Left cardiac atrium (tissue), 4 donors: Measurements from ENCODE around the gene NBPF6. TPM values are rescaled to one million over a fixed set of nuclear protein-coding genes. Genes with fewer than 3 reads are reported as not detected.
"Not testable (repeated sequence)": the region's sequence is repeated elsewhere in the genome, so short reads cannot be mapped to it uniquely, and the experiment has no call there.

Experiments
- ATAC-seq, 2 donors: fragments of 200-7000 bp; cut with Tn5 transposase; one replicate each; pipeline ENCODE4 v1.9.1; 2020; ENCODE audit warnings: mild to moderate bottlenecking in 2 of 2, moderate library complexity in 2 of 2
- DNase-seq: peaks from one replicate; pipeline ENCODE4 v3.0.0-alpha.2; 2020
- intact Hi-C, 2 donors: fragments of 100-400 bp; cut with DNase I; formaldehyde crosslinking; loops; one replicate each; pipeline versions ENCODE4 v1.14.1 to v1.15.1; 2022 to 2023
- total RNA-seq, 2 donors: library from RNA; stranded (reverse); fragmentation: NEBNext Ultra II Directional; extraction: Animal tissue kit (Norgen Biotek cat#: 25700); gene quantifications; one replicate each; pipeline ENCODE4 v1.2.1, GENCODE V29; 2021
- donor health status: DM: no; HTN: yes; CAD: no.
- donor health status: DM: no; HTN: yes; CAD: no; lungs with severe emphysema.
- donor health status: DM: yes; HTN: yes; CAD: no.
- donor health status: Dilated cardiomyopathy.

NBPF6 gene
- total RNA-seq, 2 donors from 2014 or later: not detected

DNA sequence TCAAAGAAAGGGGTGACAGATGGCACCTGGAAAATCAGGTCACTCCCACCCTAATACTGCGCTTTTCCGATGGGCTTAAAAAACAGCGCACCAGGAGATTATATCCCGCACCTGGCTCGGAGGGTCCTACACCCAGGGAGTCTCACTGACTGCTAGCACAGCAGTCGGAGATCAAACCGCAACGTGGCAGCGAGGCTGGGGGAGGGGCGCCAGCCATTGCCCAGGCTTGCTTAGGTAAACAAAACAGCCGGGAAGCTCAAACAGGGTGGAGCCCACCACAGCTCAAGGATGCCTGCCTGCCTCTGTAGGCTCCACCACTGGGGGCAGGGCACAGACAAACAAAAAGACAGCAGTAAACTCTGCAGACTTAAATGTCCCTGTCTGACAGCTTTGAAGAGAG, 36.6 kb downstream of the NBPF6 start:
- ATAC-seq, intact Hi-C loops, DNase-seq: not testable (repeated sequence)

DNA sequence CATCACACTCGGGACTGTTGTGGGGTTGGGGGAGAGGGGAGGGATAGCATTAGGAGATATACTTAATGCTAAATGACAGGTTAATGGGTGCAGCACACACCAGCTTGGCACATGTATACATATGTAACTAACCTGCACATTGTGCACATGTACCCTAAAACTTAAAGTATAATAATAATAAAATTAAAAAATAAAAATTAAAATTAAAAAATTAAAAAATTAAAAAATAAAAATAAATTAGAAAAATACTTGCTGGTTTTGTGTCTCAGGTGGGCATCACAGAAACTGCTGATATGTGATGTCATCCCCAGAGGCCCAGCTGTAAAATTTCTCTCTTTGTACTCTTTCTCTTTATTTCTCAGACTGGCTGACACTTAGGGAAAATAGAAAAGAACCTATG, 44.9 kb downstream of the NBPF6 start:
- DNase-seq, intact Hi-C loops, ATAC-seq: not testable (repeated sequence)

DNA sequence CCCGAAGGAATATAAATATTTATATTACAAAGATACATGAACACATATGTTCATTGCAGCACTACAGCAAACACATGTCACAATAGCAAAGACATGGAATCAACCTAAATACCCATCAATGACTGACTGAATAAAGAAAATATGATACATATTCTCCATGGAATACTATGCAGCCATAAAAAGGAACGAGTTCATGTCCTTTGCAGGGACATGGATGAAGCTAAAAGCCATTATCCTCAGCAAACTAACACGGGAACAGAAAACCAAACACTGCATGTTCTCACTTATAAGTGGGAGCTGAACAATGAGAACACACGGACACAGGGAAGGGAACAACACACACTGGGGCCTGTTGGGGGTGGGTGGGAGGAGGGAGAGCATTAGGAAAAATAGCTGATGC, 46.7 kb downstream of the NBPF6 start:
- DNase-seq, intact Hi-C loops, ATAC-seq: not testable (repeated sequence)

DNA sequence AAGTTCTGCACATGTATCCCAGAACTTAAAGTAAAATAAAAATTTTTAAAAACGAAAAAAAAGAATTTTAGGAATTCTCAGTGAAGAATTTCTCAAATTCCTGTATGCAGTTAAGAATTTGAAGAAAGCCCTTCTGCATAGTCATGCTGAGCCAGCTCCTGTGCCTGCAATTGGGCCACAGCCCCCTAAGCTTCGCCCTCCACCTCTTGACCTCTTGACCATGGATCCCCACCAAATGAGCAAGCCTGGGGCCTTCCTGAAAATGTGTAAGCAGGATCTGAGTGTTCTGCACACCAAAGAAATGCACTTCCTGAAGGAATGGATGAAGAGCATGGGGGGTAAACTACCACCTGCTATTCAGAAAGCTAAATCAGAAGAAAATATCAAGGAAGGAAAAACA, 52.0 kb downstream of the NBPF6 start:
- ATAC-seq (no peak), DNase-seq (no peak)
- intact Hi-C loops: no loop called here

DNA sequence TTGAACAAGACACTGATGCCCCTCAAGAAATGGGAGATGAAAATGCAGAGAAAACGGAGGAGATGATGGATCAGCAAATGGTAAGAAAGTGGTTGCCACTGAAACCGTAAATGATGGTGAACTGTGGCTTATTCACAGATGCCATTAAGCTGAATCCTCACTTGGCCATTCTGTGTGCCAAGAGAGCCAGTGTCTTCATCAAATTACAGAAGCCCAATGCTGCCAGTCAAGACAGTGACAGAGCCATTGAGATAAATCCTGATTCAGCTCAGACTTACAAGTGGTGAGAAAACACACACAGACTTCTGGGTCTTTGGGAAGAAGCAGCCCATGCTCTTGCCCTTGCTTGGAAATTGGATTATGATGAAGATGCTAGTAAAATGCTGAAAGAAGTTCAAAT, 52.5 kb downstream of the NBPF6 start:
- intact Hi-C loops: no loop called here
- DNase-seq (no peak), ATAC-seq (no peak)

DNA sequence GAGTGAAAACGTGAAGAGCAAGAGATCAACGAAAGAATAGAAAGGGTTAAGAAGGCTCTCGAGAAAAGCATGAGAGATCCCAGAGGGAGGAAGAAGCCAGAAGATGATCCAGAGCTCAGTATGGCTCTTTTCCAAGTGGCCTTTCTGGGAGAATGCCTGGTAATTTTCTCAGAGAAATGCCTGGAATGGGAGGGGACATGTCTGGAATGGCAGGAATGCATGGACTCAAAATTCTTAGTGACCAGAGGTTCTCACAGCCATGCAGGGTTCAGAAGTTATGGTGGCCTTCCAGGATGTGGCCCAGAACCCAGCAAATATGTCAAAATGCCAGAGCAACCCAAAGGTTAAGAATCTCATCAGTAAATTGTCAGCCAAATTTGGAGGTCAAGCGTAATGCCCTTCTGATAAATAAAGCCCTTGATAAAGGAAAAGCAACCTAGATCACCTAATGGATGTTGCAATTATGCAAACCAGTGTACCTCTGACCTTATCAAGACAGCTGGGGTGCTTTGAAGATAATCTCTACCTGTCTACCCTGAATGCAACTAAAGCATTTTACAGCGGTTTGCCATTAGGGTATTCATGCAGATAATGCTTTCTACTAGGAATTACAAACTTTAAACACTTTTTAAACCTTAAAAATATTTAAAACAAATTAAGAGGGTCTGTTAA, 53.1 kb downstream of the NBPF6 start:
- peak; percentile 53 for ATAC-seq
- intact Hi-C loops: no loop called here
- DNase-seq: no peak

DNA sequence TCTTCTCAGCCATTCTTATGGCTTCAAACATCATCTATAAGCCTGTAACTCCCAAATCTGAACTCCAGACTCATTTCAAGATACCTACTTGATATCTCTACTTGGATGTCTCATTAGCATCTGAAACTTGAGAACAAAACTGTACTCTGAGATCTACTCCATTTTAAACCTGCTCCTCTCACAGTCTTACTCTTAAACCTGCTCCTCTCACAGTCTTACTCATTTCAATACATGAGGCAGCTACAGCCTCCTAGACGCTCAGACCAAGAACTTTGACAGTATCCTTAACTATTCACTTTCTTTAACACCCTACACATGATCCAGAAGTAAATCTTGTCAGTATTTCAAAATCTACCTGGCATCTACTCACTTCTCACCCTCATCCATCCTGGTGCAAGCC, 54.3 kb downstream of the NBPF6 start:
- ATAC-seq: no peak
- DNase-seq: no peak
- intact Hi-C loops: no loop called here

DNA sequence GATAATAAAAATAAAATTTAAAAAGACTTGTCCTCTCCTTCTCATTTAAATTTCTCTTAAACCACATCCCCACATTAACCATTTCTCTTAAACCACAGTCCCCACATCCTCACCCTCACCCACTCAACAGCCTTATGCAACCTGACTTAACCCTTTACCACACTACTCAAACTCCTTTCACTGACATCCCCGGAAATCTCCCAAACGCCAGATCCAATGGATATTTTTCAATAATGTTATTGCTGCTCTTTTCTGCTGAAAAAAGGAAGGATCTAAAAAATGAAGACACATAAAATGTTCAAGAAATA, 55.6 kb downstream of the NBPF6 start:
- ATAC-seq (no peak), DNase-seq (no peak)
- intact Hi-C loops: no loop called here

DNA sequence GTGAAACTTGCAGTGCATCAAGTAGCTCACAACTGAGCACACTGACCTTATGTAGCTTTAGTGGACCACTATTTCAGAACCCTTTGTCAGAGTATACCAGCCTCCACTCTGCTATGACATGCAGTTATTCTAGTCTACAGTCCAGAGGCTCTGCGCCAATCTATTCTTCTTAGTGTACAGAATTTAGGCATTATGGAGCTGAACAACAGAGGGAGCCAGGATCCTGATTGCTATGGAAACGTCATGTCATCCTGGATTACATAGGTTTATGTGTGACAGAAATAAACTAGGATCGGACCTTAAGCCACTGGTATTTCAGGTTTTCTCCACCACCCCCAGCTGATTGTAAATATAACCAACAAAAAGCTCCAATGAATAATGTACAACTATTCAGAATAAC, 61.6 kb downstream of the NBPF6 start:
- DNase-seq: no peak
- ATAC-seq: no peak
- intact Hi-C loops: loop anchor here (1.0 to 2.0 kb wide), 2 partner anchors 131 to 132 kb away; no protein-coding TSS in a partner anchor

DNA sequence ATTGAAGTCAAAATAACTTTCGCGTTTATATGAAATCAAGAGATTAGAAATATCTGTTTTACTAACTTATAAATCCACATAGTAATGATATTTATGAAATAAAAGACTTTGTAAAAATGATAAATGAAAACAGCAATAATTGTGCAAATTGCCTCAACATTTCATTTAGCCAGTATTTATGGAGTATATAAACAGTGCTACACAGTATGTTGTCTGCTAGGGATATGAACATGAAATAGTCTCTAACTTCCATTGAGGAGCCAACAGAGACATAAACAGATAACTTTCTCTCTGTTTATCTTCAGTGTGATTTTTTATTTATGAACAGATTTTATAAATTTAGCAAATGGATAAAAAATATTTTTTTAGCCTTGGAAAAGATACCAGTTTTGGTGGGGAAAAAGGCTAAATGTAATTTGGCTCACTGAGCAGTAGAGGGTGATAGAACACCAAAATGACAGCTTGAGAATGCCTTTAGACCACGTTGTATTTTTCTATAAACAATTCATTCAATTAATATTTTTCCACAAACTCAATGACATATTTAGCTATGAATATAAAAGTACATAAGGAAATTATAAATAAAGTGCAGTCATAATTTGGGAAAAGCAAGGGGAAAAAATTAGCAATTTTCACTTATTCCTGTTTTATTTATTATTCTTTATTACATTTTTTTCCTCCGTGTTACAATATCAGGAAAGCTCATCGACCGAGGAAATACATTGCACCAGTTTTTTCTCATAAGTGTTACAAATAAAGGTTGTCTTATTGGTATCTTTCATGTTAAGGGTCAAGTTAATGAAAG, 62.3 kb downstream of the NBPF6 start:
- peak in 1 of 2 donors; percentile 54 for ATAC-seq
- DNase-seq: no peak
- intact Hi-C loops: loop anchor here (1.0 to 2.0 kb wide), 2 partner anchors 130 to 131 kb away; no protein-coding TSS in a partner anchor

DNA sequence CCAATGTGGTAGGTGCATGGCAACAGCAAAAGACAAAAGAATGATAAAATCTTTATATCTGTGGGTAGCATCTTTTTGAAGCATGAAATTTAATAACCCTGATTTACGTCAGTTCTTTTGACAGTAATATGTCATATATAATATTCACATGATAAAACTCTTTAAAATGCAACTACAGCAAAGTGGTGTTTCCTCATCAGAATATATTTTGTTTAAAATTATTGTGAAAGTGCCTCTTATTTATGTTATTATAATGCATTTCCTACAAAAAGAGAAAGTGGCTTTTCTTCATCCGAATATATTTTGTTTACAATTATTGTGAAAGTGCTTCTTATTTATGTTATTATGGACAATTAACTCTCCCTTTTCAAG, 62.9 kb downstream of the NBPF6 start:
- no peak for DNase-seq
- intact Hi-C loops: loop anchor here in 1 of 2 donors (2.0 kb wide), 1 partner anchor 130 kb away; no protein-coding TSS in a partner anchor
- no peak for ATAC-seq

DNA sequence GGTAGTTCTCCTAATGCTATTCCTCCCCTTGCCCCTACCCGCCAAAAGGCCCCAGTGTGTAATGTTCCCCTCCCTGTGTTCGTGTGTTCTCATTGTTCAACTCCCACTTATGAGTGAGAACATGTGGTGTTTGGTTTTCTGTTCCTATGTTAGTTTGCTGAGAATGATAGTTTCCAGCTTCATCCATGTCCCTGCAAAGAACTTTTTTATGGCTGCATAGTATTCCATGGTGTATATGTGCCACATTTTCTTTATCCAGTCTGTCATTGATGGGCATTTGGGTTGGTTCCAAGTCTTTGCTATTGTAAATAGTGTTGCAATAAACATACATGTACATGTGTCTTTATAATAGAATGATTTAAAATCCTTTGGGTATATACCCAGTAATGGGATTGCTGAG, 63.8 kb downstream of the NBPF6 start:
- intact Hi-C loops: loop anchor here in 1 of 2 donors (2.0 kb wide), 1 partner anchor 129 kb away; no protein-coding TSS in a partner anchor
- ATAC-seq: not testable (repeated sequence)

DNA sequence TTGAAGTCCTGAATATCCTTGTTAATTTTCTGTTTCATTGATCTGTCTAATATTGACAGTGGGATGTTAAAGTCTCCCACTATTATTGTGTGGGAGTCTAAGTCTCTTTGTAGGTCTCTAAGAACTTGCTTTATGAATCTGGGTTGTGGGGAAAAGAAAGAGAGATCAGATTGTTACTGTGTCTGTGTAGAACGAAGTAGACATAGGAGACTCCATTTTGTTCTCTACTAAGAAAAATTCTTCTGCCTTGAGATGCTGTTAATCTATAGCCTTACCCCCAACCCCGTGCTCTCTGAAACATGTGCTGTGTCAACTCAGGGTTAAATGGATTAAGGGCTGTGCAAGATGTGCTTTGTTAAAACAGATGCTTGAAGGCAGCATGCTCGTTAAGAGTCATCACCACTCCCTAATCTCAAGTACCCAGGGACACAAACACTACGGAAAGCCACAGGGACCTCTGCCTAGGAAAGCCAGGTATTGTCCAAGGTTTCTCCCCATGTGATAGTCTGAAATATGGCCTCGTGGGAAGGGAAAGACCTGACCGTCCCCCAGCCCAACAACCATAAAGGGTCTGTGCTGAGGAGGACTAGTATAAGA, 67.3 kb downstream of the NBPF6 start:
- DNase-seq, intact Hi-C loops, ATAC-seq: not testable (repeated sequence)

More for the DNA sequence above, 63.8 kb downstream of the NBPF6 start:
- DNase-seq: not testable (repeated sequence)

Other genes starting within 250 kb of the NBPF6 start
- 10 to 100 TPM; 16.5 to 17.7 TPM for gene SLC25A24, start 250.0 kb upstream of the NBPF6 start, total RNA-seq
- not detected for gene NBPF4, start 206.3 kb upstream of the NBPF6 start, total RNA-seq
- 1 to 10 TPM; 8.5 to 9.9 TPM for gene EEIG2, start 109.8 kb downstream of the NBPF6 start, total RNA-seq
- 1 to 10 TPM; 2.0 to 3.3 TPM for gene HENMT1, start 210.8 kb downstream of the NBPF6 start, total RNA-seq
- gene PRPF38B, start 242.0 kb downstream of the NBPF6 start, total RNA-seq: 10 to 100 TPM; 18.9 to 22.6 TPM